Loucy (cell line): ENCODE measurements around the gene SLC35F1.

Experiments used
- H2AFZ ChIP-seq: fragments of 200-600 bp; sonication (generic); 2 replicates; pipeline ENCODE4 v1.6.0; 2016; ENCODE audit warnings: antibody characterized with exemption, mild to moderate bottlenecking, low read length, moderate library complexity
- H3F3A ChIP-seq: fragments of 200-600 bp; 2 replicates; pipeline ENCODE4 v1.6.0; 2016; ENCODE audit warnings: antibody characterized with exemption, low read depth, mild to moderate bottlenecking
- H3K27me3 ChIP-seq: fragments of 200-600 bp; sonication (generic); 2 replicates; pipeline ENCODE4 v1.6.1; 2014; ENCODE audit warnings: low read length, mild to moderate bottlenecking; ENCODE audit not compliant: insufficient read depth, poor library complexity, severe bottlenecking
- H3K36me3 ChIP-seq: fragments of 200-600 bp; sonication (generic); 2 replicates; pipeline ENCODE4 v1.6.1; 2016; ENCODE audit warnings: low read length; ENCODE audit not compliant: insufficient read depth
- H3K4me1 ChIP-seq: fragments of 200-600 bp; sonication (generic); 2 replicates; pipeline ENCODE4 v1.5.1; 2014; ENCODE audit warnings: low read length, mild to moderate bottlenecking; ENCODE audit not compliant: insufficient read depth, poor library complexity, severe bottlenecking
- H3K4me2 ChIP-seq: fragments of 200-600 bp; sonication (generic); 2 replicates; pipeline ENCODE4 v1.6.0; 2014; ENCODE audit warnings: antibody characterized with exemption, low read length, low read depth, mild to moderate bottlenecking; ENCODE audit not compliant: poor library complexity, severe bottlenecking
- H3K4me3 ChIP-seq: fragments of 200-600 bp; sonication (generic); 2 replicates; pipeline ENCODE4 v1.5.1; 2014; ENCODE audit warnings: low read length, mild to moderate bottlenecking, mixed read lengths; ENCODE audit not compliant: poor library complexity, severe bottlenecking
- H3K79me2 ChIP-seq: fragments of 200-600 bp; sonication (generic); 2 replicates; pipeline ENCODE4 v1.6.1; 2014; ENCODE audit warnings: low read length; ENCODE audit not compliant: insufficient read depth
- H3K9ac ChIP-seq: fragments of 200-600 bp; sonication (generic); 2 replicates; pipeline ENCODE4 v1.6.0; 2014; ENCODE audit warnings: mild to moderate bottlenecking, low read depth, low read length, moderate library complexity; ENCODE audit not compliant: poor library complexity, severe bottlenecking
- H3K9me2 ChIP-seq: fragments of 200-600 bp; sonication (generic); replicated peaks from 2 replicates; pipeline ENCODE4 v1.6.1; 2016; ENCODE audit warnings: low read depth, low read length, mixed read lengths
- H3K9me3 ChIP-seq: fragments of 200-600 bp; sonication (generic); 2 replicates; pipeline ENCODE4 v1.6.1; 2014; ENCODE audit warnings: mild to moderate bottlenecking, antibody characterized with exemption, low read length, low read depth; ENCODE audit not compliant: insufficient read depth
- H4K20me1 ChIP-seq: fragments of 200-600 bp; sonication (generic); 2 replicates; pipeline ENCODE4 v1.6.0; 2014; ENCODE audit warnings: antibody characterized with exemption, low read length, mild to moderate bottlenecking; ENCODE audit not compliant: insufficient read depth, poor library complexity, severe bottlenecking
- CTCF ChIP-seq: fragments of 200-600 bp; sonication (generic); conservative IDR thresholded peaks from 2 replicates; pipeline ENCODE4 v1.5.1; 2014; ENCODE audit warnings: mild to moderate bottlenecking, antibody characterized with exemption, low read length
- EZH2phosphoT487 ChIP-seq: fragments of 200-600 bp; IDR thresholded peaks from 2 replicates; pipeline ENCODE4 v1.6.1; 2018; ENCODE audit warnings: antibody characterized with exemption, mild to moderate bottlenecking, moderate library complexity, borderline replicate concordance

SLC35F1 gene

GRCh38 chr6:118313208-118313607 is 406.1 kb downstream of the SLC35F1 start:
- no peaks in the 10 kb centered on the region for H3K36me3 ChIP-seq
- 0 out of 2 replicates have a peak, but pooled peaks cover 4% of the 10 kb centered on the region for H3K9me2 ChIP-seq
- H3K9me3 ChIP-seq = no peaks in the 10 kb centered on the region
- no peaks in the 10 kb centered on the region for H3K27me3 ChIP-seq
- no peak overlapping the region for H2AFZ ChIP-seq
- no peaks in the 10 kb centered on the region for H4K20me1 ChIP-seq
- TF ChIP-seq EZH2phosphoT487 = no peak
- no peak for TF ChIP-seq CTCF
- no peak overlapping the region for H3K4me3 ChIP-seq
- no peak overlapping the region for H3K4me2 ChIP-seq
- no peaks in the 10 kb centered on the region for H3K4me1 ChIP-seq
- no peaks in the 10 kb centered on the region for H3K79me2 ChIP-seq
- H3K9ac ChIP-seq = no peak overlapping the region
- no peaks in the 10 kb centered on the region for H3F3A ChIP-seq

GRCh38 chr6:118313762-118314161 is 406.7 kb downstream of the SLC35F1 start:
- Histone ChIP-seq H3K4me1 (no peaks in the 10 kb centered on the region), H3K4me3 (no peak overlapping the region), H3F3A (no peaks in the 10 kb centered on the region), H3K9ac (no peak overlapping the region), H3K36me3 (no peaks in the 10 kb centered on the region), H3K27me3 (no peaks in the 10 kb centered on the region), H3K79me2 (no peaks in the 10 kb centered on the region), H3K9me3 (no peaks in the 10 kb centered on the region), H3K9me2 (0 out of 2 replicates have a peak, but pooled peaks cover 4% of the 10 kb centered on the region), H2AFZ (no peak overlapping the region), H4K20me1 (no peaks in the 10 kb centered on the region), H3K4me2 (no peak overlapping the region)
- TF ChIP-seq CTCF (no peak), EZH2phosphoT487 (no peak)

- Histone ChIP-seq H3K4me2 (no peak overlapping the region), H3K9ac (no peak overlapping the region), H4K20me1 (no peaks in the 10 kb centered on the region), H3K27me3 (no peaks in the 10 kb centered on the region), H2AFZ (no peak overlapping the region), H3K36me3 (no peaks in the 10 kb centered on the region), H3K4me1 (no peaks in the 10 kb centered on the region), H3K79me2 (no peaks in the 10 kb centered on the region), H3F3A (no peaks in the 10 kb centered on the region), H3K4me3 (no peak overlapping the region), H3K9me3 (no peaks in the 10 kb centered on the region), H3K9me2 (no peaks in the 10 kb centered on the region)
- TF ChIP-seq EZH2phosphoT487 (no peak), CTCF (no peak)
These were observed 409.8 kb downstream of the SLC35F1 start for GRCh38 chr6:118316796-118317384.
